ENCODE results near the gene CTNNA3.

- no peak for TF ChIP-seq POLR2A (IDR thresholded peaks at IDR 0.05)
- no peak for TF ChIP-seq CTCF (IDR thresholded peaks at IDR 0.05)
Measured at GRCh38 chr10:66828957-66829356, 867.0 kb downstream of the CTNNA3 start.

Measured in lower leg skin (tissue), 3 donors.